HCT116 (cell line): ENCODE measurements around the gene TEK. TPM values are rescaled to one million over a fixed set of nuclear protein-coding genes. Genes with fewer than 3 reads are reported as not detected.

Experiments used
- ATAC-seq: fragments of 200-7000 bp; cut with Tn5 transposase; 2 replicates; pipeline ENCODE4 v1.9.1; 2020; ENCODE audit warnings: mild to moderate bottlenecking, moderate library complexity
- BruUV-seq: library from RNA; stranded (reverse); fragments of 400-500 nt; replicated peaks from 2 replicates; lab custom pipeline; 2021; lab: Mats Ljungman, UMichigan
- CTCF ChIA-PET: fragments of 300-600 bp; sonication (Branson Sonifier 250); formaldehyde crosslinking; loops from one replicate; lab custom pipeline; 2021; ENCODE audit warnings: antibody characterized with exemption; lab: Charles Lee
- POLR2A ChIA-PET: fragments of 300-600, 350-600 bp; sonication (Branson Sonifier 250); formaldehyde crosslinking; loops from one replicate; lab custom pipeline; 2021; ENCODE audit warnings: antibody characterized with exemption; lab: Charles Lee
- RAD21 ChIA-PET, 2 experiments: fragments of 300-600 bp; sonication (Branson Sonifier 250); formaldehyde crosslinking; loops; one replicate each; lab custom pipeline; 2023; ENCODE audit warnings: low total read pairs in 2 of 2; ENCODE audit not compliant: uncharacterized antibody in 2 of 2, unreplicated experiment in 2 of 2, low non-redundant PET in 1 of 2; lab: Charles Lee
- DNase-seq: peaks from one replicate; pipeline ENCODE4 v3.0.0-alpha.2; 2010; ENCODE audit warnings: low read depth, low spot score
- H2AFZ ChIP-seq: fragments of 200-600 bp; shearing (Covaris generic), sonication (generic); 2 replicates; pipeline ENCODE4 v1.6.1; 2017; ENCODE audit warnings: low read depth, mixed run types, mixed read lengths, antibody characterized with exemption, low read length; ENCODE audit not compliant: poor library complexity, severe bottlenecking
- H3K27ac ChIP-seq: 2 replicates; pipeline ENCODE4 v1.5.1; 2012; ENCODE audit warnings: low read depth, low read length
- H3K27me3 ChIP-seq: fragments of 200-600 bp; sonication (generic); 2 replicates; pipeline ENCODE4 v1.6.1; 2016; ENCODE audit warnings: mixed run types, low read length, mixed read lengths; ENCODE audit not compliant: insufficient read depth
- H3K36me3 ChIP-seq, 2 experiments: fragments of 200-500 bp in 1 of 2; fragments of 200-600 bp in 1 of 2; sonication (Bioruptor generic) in 1 of 2; sonication (generic) in 1 of 2; 2 replicates each; pipeline versions ENCODE4 v1.5.1 to v1.6.1; 2014 to 2016; ENCODE audit warnings: low read length in 2 of 2, inconsistent platforms in 1 of 2, mixed read lengths in 1 of 2, mixed run types in 1 of 2; ENCODE audit not compliant: insufficient read depth in 2 of 2, control insufficient read depth in 1 of 2
- H3K4me1 ChIP-seq, 2 experiments: fragments of 200-600 bp in 1 of 2; sonication (generic) in 1 of 2; 2 replicates each; pipeline versions ENCODE4 v1.5.1 to v1.6.1; 2012 to 2017; ENCODE audit warnings: low read length in 2 of 2, inconsistent platforms in 1 of 2, mild to moderate bottlenecking in 1 of 2, mixed read lengths in 1 of 2, mixed run types in 1 of 2, moderate library complexity in 1 of 2; ENCODE audit not compliant: insufficient read depth in 2 of 2, control insufficient read depth in 1 of 2
- H3K4me2 ChIP-seq: fragments of 200-600 bp; sonication (generic); 2 replicates; pipeline ENCODE4 v1.6.1; 2017; ENCODE audit warnings: mixed run types, low read length, mixed read lengths
- H3K4me3 ChIP-seq, 2 experiments: fragments of 200-600 bp in 1 of 2; sonication (generic) in 1 of 2; replicated peaks in 1 of 2; 2 replicates each; pipeline ENCODE4 v1.5.1; 2011 to 2016; ENCODE audit warnings: low read length in 2 of 2, control low read depth in 1 of 2, low read depth in 1 of 2, mild to moderate bottlenecking in 1 of 2, mixed read lengths in 1 of 2, mixed run types in 1 of 2
- H3K79me2 ChIP-seq: fragments of 200-600 bp; sonication (generic); 2 replicates; pipeline ENCODE4 v1.6.1; 2017; ENCODE audit warnings: mild to moderate bottlenecking, mixed run types, low read length, moderate library complexity, mixed read lengths; ENCODE audit not compliant: insufficient read depth
- H3K9ac ChIP-seq: fragments of 200-600 bp; sonication (generic); 2 replicates; pipeline ENCODE4 v1.6.1; 2016; ENCODE audit warnings: low read length, mixed read lengths
- H3K9me2 ChIP-seq: fragments of 200-600 bp; sonication (generic), shearing (Covaris generic); 2 replicates; pipeline ENCODE4 v1.6.1; 2017; ENCODE audit warnings: mixed run types, mild to moderate bottlenecking, moderate library complexity; ENCODE audit not compliant: insufficient read depth
- H3K9me3 ChIP-seq, 2 experiments: fragments of 200-500 bp in 1 of 2; fragments of 200-600 bp in 1 of 2; sonication (Bioruptor generic) in 1 of 2; sonication (generic) in 1 of 2; 2 replicates each; pipeline ENCODE4 v1.6.1; 2014 to 2017; ENCODE audit warnings: low read length in 2 of 2, mixed read lengths in 2 of 2, inconsistent platforms in 1 of 2, low read depth in 1 of 2, mild to moderate bottlenecking in 1 of 2, mixed run types in 1 of 2, moderate library complexity in 1 of 2; ENCODE audit not compliant: control insufficient read depth in 1 of 2, insufficient read depth in 1 of 2
- H4K20me1 ChIP-seq: fragments of 200-600 bp; sonication (generic), shearing (Covaris generic); 2 replicates; pipeline ENCODE4 v1.6.1; 2017; ENCODE audit warnings: mixed run types, mild to moderate bottlenecking, moderate library complexity; ENCODE audit not compliant: insufficient read depth
- ATF3 ChIP-seq: IDR thresholded peaks from 2 replicates; pipeline ENCODE4 v1.6.1; 2012
- CEBPB ChIP-seq: IDR thresholded peaks from 2 replicates; pipeline ENCODE4 v1.6.1; 2012; ENCODE audit warnings: low read depth
- ELF1 ChIP-seq: IDR thresholded peaks from 2 replicates; pipeline ENCODE4 v1.6.1; 2012; ENCODE audit warnings: low read depth, borderline replicate concordance
- EZH2phosphoT487 ChIP-seq: fragments of 200-600 bp; IDR thresholded peaks from 2 replicates; pipeline ENCODE4 v1.6.1; 2018; ENCODE audit warnings: antibody characterized with exemption, borderline replicate concordance
- JUND ChIP-seq: IDR thresholded peaks from 2 replicates; pipeline ENCODE4 v1.6.1; 2012
- POLR2AphosphoS5 ChIP-seq: IDR thresholded peaks from 2 replicates; pipeline ENCODE4 v1.6.1; 2011; ENCODE audit warnings: mild to moderate bottlenecking, low read depth, low read length, moderate library complexity
- RAD21 ChIP-seq: IDR thresholded peaks from 2 replicates; pipeline ENCODE4 v1.6.1; 2012; ENCODE audit warnings: low read depth, mild to moderate bottlenecking
- SP1 ChIP-seq: IDR thresholded peaks from 2 replicates; pipeline ENCODE4 v1.6.1; 2012; ENCODE audit warnings: low read depth
- ZBTB33 ChIP-seq: IDR thresholded peaks from 2 replicates; pipeline ENCODE4 v1.6.1; 2011; ENCODE audit warnings: mild to moderate bottlenecking, low read length, moderate library complexity; ENCODE audit not compliant: insufficient replicate concordance; ENCODE audit errors: extremely low read depth
- ZFX ChIP-seq: fragments of 450-650 bp; IDR thresholded peaks from 2 replicates; pipeline ENCODE4 v1.6.1; 2017
- ZNF274 ChIP-seq: fragments of 200-500 bp; sonication (Bioruptor generic); IDR thresholded peaks from 2 replicates; pipeline ENCODE4 v1.6.1; 2014; ENCODE audit warnings: mild to moderate bottlenecking, low read depth, low read length, inconsistent platforms
- intact Hi-C: fragments of 100-400 bp; cut with micrococcal nuclease; formaldehyde crosslinking; loops from 2 replicates; pipeline ENCODE4 v1.10.0; 2022
- total RNA-seq: library from RNA; stranded (reverse); gene quantifications from one replicate; pipeline ENCODE4 v1.2.1, GENCODE V29; 2021; ENCODE audit not compliant: unreplicated experiment

The TEK gene
- total RNA-seq, 1 experiment from 2014 or later = 0.15 TPM

GRCh38 chr9:27203783-27204182 lies 94.8 kb downstream of the TEK start:
- DNase-seq = no peak
- TF ChIP-seq SP1 = no peak
- TF ChIP-seq ZNF274 = no peak
- no peak for TF ChIP-seq EZH2phosphoT487
- TF ChIP-seq POLR2AphosphoS5 = no peak
- TF ChIP-seq ATF3 = no peak
- no peak for TF ChIP-seq ZBTB33
- no peak for TF ChIP-seq RAD21
- no peak for TF ChIP-seq CEBPB
- no peak for TF ChIP-seq ELF1
- no peak for TF ChIP-seq ZFX
- TF ChIP-seq JUND = no peak
- no peak overlapping the region for H3K27ac ChIP-seq
- RAD21 ChIA-PET = no interaction called here
- H3K36me3 ChIP-seq = no peaks in the 10 kb centered on the region
- no peak overlapping the region for H2AFZ ChIP-seq
- BruUV-seq = no TSS peak
- H3K9me3 ChIP-seq = no peaks in the 10 kb centered on the region
- intact Hi-C loops = no loop called here
- H3K9me2 ChIP-seq = no peaks in the 10 kb centered on the region
- no peaks in the 10 kb centered on the region for H4K20me1 ChIP-seq
- no peaks in the 10 kb centered on the region for H3K4me1 ChIP-seq
- H3K79me2 ChIP-seq = no peaks in the 10 kb centered on the region
- H3K4me2 ChIP-seq = no peak overlapping the region
- POLR2A ChIA-PET = no interaction called here
- ATAC-seq = no peak
- H3K4me3 ChIP-seq = no peak overlapping the region
- no peaks in the 10 kb centered on the region for H3K27me3 ChIP-seq
- CTCF ChIA-PET = no interaction called here
- H3K9ac ChIP-seq = no peak overlapping the region
